Fibroblast of peridontal ligament (primary cell): Measurements from ENCODE around the gene UBE3B.

ENCODE experiments used
- DNase-seq: peaks from one replicate; pipeline ENCODE4 v3.0.0-alpha.2; 2010; ENCODE audit errors: extremely low read depth

UBE3B gene

DNA sequence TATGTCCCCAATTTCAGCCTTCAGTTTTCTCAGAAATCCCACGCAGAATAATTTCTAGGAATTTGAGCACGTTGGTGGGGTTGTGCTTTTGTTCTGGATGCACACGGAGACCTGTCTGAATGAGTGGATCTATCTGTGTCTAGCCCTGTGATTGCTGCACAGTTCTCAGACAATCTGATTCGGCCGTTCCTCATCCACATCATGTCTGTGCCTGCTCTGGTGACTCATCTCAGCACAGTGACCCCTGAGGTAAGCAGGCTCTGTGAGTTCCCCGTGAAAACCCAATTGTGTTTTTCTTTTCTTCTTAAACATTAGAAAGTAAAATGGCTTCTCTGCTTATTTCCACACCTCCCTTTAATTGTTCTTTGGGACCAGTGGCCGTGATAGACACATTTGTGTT is 20.2 kb downstream of the UBE3B start:
- no peak for DNase-seq

DNA sequence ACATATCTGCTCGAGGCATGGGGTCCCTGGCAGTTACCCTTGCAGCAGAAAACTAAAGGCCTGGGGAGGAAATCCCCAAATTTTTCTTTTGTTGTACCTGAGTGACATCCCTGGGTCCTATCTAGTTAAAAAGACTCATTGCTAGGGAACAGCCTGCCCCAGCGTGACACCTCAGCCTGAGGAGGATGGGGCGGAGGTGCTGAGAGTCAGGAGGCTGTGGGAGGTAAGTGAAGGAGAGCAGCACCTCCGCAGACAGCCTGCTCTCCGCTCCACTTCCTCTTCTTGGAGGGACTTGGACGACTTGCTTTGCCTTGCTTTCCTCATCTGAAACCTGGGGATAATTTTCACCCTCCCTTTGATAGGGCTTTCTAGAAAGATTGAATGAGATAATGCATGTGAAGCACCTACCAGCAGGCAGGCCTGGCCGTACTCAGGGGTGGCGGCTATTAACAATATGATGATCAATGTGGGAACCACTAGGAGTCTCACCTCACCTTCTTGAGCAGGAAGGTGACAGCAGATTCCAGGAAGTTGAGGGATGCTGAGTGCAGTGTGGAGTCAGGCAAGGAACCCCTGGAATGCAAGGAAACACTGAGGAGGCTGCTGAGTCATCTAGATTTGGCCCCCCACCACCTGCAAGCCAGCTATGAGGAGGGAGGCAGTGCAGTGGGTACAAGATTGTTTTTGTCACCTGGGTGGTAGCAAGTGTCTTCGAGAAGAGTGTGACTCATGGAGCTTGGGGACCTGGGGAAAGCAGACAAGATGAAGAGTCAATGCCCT is 23.2 kb downstream of the UBE3B start:
- DNase-seq, result no peak

DNA sequence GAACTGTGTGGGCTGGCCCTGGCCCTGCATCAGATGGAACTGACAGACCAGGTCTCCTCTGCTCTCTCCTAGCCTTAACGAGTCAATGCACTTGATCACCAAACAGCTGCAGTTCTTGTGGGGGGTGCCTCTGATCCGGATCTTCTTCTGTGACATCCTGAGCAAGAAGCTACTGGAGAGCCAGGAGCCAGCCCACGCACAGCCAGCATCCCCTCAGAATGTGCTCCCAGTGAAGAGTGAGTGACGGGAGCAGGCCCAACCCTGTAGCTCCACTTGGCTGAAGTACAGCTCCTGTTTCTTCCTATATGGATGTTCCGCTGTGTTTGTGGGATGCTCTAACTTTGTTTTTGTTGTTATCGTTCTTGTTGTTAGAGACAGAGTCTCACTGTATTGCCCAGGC is 23.9 kb downstream of the UBE3B start:
- no peak for DNase-seq

DNA sequence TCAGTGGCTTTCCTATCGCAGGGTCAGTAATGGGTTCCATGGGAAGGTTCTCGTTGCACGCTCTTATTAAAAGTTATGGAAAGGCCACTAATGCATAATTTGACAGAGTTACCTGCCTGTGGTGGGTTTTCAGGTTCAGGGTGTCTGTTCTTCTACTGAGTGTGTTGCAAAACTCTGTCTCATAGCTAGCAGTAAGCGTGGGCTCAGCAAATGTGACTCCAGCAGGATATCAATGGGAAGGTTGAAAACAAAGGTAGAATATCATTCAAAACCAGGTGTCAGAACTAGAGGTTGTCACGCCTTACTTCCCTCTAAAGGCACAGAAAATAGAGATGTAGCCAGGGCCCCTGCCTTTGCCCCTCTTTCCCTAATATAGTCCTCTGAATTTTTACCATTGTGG is 24.9 kb downstream of the UBE3B start:
- DNase-seq, result no peak

DNA sequence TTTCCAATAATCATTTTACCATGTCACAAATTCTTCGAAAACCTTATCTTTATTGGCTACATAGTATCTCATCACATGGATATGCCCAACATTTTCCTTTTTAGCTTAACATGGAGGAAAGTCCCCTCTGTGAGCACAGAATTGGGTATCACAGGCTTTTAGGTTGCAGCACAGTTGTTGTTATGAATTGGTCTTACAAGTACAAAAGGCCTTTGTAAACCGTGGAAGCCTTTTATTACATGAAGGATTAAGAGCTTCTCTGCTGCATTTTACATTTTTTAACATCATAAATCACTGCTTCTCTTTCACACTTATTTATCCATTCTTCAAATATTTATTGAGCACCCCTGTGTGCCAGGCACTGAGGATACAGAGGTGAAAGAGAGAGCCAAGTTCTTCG is 26.2 kb downstream of the UBE3B start:
- DNase-seq, result no peak

DNA sequence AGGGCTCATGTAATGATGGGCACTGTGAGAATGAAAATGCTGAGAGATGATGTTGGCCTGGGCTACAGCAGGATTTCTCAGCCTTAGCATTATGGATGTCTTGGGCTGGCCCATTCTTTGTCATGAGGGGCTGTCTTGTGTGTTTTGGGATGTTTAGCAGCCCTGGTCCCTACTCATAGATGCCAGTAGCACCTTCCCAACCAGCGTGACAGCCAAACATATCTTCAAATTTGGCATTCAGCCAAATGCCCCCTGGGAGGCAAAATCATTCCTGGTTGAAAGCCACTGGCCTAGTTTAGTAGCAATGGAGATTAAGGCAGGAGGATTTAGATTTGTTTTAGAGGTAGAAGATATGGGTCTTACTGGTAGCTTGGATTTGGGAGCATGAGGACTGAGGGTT is 26.6 kb downstream of the UBE3B start:
- no peak for DNase-seq

DNA sequence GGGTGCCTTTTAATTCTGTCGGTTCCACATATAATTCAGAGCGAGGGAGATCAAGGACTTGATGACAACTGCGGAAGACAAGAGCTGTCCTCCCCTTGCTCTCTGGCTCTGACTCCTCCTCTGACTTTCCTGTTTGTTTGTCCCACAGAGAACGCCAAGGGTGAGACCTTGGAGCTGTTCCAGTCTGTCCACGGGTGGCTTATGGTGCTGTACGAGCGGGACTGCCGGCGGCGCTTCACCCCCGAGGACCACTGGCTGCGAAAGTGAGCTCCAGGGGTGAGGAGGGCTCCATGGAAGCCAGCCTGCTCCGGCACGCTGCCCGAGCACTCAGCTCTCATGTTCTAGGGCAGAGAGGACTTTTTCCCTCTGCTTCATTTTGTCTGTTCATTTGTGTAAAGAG is 32.8 kb downstream of the UBE3B start:
- DNase-seq, result no peak

DNA sequence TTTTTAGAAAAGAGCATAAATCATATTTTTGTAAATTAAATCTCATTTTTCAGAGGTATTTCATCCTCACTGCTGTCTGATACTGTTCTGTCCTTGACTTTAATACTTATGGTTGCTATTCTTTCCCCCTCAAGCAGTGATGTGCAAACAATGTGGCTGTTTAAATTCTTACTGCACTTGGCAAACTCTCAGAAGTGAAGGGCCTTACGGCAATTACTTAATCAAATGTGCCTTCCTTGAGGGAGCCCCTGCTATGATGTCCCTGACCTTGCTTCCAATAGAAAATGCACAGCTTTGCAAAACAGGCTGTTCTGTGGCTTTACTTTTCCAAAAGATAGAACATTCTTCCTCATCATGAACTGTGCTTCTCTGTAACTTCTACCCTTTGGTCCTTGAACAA is 35.2 kb downstream of the UBE3B start:
- DNase-seq, result no peak

DNA sequence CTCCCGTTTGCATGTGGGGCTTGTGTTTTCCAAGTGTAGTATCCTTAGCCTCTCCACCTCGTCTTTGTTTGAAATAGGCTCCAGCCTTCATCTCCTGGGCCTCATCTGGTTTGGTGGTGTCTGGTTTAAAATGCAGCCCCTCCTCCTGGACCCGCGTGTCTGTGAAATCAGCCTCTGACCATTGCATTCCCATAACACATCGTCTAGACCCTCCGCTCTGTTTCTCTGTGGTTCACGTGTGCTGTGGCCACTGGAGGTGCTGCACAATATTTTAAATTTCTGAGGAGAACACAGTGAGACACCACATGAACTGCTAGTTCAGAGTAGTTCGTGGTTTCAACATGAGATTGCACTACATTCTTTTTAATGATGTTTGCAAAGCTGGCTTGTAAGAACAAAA is 35.6 kb downstream of the UBE3B start:
- no peak for DNase-seq

DNA sequence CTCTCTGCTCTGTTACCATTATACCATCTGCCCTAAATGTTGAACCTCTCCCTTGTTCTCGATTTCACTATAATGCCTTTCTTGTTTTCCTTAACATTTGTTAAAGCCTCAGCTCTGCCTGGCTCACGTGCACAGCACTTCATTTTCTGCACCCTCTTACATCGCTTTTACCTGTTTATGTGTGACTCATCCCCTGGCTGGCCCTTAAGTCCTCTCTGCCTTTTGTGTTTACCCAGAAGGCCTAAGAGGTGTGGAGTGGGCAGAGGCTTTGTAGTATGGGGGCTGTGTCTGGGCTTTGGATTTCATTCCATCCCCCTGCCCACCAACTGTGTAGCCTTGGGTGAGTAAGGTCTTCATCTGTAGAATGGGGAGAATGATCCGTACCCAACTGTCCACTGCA is 36.5 kb downstream of the UBE3B start:
- no peak for DNase-seq

DNA sequence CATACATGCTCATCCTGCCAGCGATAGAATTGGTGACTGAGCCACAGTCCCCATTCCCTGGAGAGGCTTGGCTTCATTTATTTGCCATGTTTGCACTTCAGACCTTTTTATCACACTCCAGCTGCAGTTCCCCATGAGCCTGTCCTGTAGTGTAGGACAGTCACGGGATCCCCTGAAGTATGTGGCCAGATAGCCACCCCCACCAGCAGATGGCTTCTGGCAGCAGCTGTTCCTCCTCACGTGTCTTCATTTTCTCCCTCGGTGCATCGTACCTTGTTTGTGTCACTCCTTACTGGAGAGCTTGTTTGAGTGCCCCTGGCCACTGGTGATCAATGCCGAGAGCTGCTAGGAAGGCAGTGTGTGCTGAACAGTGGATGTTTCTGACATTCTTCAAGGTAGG is 40.2 kb downstream of the UBE3B start:
- DNase-seq, result no peak

DNA sequence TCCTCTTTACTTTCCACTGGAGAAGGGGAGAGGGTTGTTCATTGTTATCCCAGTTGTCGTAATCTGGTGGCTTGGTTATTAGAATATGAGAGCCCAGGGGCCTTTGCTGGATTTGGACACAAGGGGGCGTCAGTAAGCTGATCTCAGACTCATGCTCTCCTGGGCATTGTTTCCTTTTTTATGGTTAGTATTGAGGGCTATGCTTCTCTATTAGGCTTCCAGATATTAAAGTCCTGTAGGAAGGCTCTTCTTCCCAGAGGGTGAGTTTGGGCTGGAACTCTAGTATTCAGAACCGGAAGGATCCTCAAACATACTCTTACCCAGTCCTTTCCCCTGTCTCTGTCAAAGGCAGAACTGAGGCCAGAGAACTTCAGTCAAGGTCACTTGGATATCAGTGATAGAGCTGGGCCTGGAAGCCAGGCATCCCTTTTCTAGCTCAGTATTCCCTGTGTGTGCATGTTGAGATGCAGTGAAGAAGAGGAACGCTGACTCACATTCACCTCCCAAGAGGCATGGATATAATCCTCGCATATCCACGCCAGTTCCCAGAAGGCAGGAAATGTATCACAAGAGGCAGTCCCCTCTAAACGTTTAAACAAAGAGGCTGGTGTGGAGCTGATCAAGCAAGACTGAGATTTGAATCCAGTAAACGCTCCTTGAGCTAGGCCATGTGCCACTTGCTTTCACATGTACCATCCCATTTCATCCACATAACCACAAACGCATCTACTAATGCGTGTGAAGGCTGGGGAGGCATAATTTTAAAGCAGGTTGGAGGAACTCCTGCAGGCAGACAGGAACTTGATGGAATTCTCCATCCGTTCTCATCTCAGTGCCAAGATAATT is 41.6 kb downstream of the UBE3B start:
- peak; percentile 84 for DNase-seq

DNA sequence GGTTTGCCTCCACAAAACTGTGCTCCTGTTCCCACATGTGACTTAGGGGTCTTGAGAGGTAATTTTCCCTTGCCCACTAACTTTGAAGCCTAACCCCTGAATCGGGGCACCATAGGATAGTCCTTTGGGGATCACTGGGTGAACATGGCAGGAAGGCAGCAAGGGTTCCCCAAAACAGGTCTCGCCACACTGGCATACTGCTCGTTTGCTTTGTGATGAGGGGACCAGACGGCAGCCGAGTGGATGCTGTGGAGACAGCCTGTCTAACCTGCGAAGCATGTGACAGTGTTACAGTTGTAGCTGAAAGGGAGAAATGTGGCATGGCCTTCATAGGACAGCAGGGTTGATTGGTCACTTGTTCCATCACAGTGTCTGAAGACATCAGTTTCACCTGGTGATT is 42.4 kb downstream of the UBE3B start:
- no peak for DNase-seq

DNA sequence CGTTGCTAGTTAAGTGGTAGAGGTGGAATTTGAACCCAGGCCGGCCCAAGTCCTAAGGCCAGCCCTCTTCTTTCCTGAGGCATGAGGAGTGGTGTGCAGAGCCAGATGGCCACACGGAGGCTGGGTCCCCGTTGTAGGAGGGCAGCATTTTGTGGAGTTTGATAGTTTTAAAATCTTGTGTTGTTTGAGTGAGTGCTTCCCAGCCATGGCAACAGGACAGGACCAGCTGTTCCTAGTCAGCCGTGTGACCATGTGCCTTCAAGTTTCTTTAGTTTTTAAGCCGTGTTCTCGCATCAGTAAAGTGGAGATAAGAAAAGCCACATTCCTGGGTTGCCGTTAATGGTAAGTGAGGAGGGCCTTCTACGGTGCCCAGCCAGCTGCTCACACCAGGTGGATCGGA is 44.4 kb downstream of the UBE3B start:
- no peak for DNase-seq

DNA sequence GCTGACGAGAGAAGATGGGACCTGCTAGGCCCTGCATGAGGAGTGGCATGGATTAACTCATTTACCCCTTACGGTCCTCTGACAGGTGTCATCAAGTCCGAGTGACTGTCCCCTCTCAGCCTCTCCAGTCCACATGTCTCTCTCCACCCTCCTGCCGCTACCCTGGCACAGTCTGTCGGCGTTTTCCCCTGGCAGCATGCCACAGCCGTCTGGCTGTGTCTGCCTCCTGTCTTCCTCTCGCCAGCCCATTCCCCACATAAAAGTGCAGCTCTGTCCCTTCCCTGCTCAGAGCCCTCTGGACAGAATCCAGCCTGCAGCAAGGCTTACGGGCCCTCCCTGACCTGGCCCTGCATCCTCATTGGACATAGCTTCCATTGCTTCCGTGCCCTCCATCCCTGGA is 45.6 kb downstream of the UBE3B start:
- no peak for DNase-seq

DNA sequence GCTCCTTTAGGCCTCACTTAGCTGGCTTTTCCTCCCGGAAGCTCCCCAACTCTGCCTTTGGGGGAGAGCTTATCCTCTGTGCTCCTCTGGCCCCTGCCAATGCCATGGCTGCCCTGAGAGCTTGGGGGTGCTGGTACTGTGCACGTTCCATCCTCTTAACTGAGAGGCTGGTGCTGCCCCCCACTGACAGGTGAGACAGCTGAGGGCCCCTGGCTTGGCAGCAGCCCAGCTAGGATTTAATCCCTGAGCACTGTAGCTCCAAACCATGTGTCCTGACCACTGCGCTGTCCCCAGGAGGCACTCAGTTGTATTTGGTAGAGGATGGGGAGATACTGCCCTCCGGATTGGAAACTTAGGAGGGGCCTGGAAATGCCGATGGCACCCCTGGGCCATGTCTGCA is 46.1 kb downstream of the UBE3B start:
- DNase-seq, result no peak

DNA sequence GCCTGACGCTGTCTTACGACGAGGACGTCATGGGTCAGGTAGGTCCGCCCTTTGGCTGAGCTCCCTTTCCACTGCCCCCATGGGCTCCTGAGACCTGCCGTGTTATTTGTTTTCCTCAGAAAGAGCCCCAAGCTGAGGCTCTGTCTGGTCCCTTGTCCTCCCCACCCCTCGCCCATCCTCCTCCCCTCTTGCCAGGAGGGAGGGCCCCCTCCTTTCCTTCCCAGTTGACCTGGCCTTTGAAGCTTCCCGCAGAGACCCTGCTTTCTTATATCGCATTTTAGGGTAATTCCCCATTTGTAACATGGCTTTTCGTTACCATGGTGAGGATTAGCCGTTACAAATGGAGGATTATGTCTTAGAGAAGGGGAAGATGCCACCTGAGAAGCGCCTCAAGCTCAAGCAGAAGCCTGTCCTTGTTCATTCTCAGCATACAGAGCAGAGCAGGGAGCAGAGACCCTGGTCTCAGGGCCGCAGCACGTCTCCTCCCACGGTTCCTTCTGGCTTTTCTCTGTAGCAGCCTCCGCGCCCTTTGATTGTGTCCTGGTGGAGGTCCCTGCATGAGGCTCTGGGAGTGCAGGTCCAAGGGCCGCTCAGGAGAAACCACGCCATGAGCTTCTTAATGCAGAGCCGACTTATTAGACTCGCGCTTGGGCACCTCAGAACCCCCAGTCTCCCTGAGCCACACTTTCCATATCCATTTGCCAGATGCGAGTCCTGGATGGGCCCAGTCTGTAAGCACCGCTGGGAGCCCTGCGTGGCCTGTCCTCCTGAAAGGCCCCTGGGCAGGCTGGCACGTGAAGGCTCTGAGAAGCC is 47.2 kb downstream of the UBE3B start:
- DNase-seq, result no peak

DNA sequence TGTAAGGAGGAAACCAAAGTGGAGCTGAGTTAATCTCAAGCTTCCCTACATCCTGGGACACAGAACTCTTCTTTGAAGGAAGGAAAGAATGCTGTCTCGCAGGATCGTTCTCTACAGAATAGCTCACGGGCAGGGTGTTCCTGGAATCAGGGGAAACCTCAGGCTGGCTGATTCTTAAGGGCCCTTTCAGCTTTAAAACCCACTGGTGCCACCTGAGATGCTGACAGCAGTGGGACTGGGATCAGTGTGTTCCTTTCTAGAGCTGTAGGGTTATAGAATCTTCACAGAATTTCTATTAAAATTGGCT is 47.8 kb downstream of the UBE3B start:
- no peak for DNase-seq

DNA sequence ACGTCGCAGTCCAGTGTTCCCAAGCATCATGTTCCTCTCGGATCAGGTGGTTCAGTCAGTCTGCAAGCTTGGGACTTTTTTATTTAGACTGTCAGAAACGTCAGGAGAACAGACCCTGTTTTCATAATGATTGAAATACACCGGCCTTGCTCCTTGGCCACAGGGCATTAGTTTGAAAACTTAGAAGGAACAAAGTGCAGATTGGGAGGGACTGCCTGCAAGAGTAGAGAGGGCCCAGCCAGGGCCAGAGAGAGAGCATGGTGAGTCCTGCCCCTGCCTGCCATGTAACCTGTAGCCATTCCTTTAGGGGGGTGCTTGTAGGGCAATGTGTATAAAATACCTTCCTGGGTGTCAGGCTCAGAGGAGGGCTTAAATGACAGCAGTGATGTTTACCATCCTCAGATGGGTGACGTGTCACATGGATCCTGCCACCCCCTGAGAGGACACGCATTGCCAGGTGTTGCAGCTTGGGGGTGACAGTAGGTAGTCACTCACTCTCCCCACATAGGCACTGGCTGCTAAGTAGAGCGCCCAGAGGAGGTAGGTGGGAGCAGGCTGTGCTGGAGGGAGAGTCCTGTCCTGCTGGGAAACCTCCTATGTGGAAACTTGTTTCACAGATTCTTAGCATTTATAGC is 50.2 kb downstream of the UBE3B start:
- no peak for DNase-seq

DNA sequence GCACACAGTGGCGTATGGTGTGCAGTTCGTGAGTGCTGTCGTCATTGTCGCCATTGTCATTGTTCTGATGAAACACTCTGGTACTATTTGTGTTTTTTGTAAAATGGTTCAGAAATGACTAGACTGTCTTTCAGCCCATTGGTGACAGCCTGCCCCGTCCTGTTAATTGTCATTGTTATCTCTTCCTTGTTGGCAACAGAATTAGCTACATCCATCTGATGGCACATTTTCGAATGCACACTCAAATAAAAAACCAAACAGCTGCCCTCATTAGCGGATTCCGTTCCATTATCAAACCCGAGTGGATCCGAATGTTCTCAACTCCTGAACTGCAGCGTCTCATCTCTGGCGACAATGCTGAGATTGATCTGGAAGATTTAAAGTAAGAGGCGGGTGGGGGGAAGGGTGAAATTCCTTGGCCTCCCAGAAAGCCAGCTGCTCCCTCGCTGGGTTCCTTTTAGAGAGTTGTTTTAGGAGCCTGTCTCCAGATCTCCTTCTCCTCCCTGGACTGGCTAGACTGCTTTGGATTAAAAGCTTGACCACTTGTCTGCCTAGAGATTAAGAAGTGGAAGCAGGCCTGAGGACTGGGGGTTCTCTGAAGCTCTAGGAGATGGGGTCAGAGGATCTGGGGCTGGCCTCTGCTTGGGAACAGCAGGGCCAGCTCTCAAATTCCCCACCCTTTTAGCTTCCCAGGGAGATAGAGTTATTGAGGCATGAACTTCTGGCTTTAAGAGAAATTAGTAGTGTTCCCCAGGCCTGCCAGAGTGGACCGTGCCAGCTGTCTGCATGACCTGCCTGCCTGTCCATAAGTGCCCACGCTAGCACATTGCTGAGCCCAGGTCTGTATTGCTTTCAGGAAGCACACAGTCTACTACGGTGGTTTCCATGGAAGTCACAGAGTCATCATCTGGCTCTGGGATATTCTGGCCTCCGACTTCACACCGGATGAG is 52.5 kb downstream of the UBE3B start:
- DNase-seq, result no peak

DNA sequence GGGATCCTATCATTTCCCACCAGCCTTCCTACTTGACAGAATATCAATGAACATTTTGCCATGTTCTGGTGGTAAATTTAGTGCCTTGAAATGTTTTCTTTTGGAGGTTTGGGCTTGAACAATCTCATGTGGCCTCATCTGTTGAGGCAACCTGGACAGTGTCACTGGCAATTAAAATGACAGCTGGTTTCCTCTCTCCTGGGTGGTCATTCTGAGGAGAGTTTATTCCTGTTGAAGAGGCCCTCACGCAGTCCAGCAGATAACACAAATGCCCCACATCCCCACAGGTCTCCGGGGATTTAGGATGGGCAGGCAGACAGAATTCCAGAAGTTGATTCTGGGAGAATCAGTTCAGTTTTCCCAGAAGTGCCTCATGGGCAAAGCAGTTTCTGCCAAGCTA is 54.0 kb downstream of the UBE3B start:
- no peak for DNase-seq
